Mammary epithelial cell (primary cell): ENCODE measurements around the gene LBH.

ENCODE experiments used
- CTCF ChIP-seq, 2 donors: IDR thresholded peaks in 1 of 2; conservative IDR thresholded peaks in 1 of 2; 2 replicates each; pipeline ENCODE4 v1.5.1; 2011 to 2012; ENCODE audit warnings: inconsistent platforms in 2 of 2, low read length in 2 of 2, mild to moderate bottlenecking in 2 of 2, control low read depth in 1 of 2, low read depth in 1 of 2; ENCODE audit not compliant: insufficient read depth in 1 of 2; ENCODE audit errors: extremely low read depth in 1 of 2
- EZH2 ChIP-seq: IDR thresholded peaks from 2 replicates; pipeline ENCODE4 v1.6.1; 2012; ENCODE audit warnings: low read length, inconsistent platforms, borderline replicate concordance

DNA sequence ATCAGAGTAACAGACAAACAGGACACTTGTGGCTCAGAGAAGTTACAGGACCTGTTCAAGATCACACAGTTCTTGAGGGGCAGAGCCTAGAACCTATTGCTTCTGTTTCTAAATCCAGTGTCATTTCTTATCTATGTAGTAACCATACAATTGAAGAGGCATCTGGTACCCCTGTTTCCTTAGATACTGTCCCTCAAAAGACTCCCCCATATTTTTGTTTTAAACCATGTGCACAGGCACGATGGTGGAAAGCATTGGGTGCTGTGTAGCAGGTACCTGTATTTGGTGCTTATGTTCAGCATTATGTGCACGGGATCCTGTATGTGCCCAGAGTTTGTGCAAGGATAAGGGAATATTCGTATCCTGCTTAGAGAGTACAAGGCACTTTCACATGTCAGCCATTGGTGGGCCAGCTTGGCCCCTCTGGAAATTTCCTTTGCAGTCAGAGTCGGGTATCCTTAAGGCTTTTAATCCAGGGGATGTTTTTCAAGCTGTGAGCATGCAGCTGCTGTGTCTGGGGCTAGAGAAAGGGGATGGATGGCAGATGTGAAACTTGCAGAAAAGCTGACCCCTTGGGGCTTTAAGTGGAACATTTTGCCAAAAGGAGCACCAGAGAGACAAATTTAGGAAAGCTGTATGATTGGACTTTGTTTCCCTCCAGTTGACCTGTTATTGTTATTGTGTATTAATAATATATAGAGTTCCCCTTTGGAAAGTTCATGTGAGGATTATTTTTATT, 2.1 kb downstream of the LBH start:
- no peak for TF ChIP-seq EZH2
- no peak for TF ChIP-seq CTCF (conservative IDR thresholded peaks at IDR 0.05 in 1 of 2, IDR thresholded peaks at IDR 0.05 in 1 of 2; ENCODE audit: extremely low read depth in 1 of 2, insufficient read depth in 1 of 2, low read depth in 1 of 2, low read length in 2 of 2)
